Psoas muscle (tissue), 8 donors: ENCODE data around the gene ACOD1. TPM values are rescaled to one million over a fixed set of nuclear protein-coding genes. Genes with fewer than 3 reads are reported as not detected.

Experiments
- ATAC-seq, 4 donors: fragments of 200-7000 bp; cut with Tn5 transposase; one replicate each; pipeline ENCODE4 v1.9.1; 2020; ENCODE audit warnings: moderate library complexity in 3 of 4, mild to moderate bottlenecking in 2 of 4
- DNase-seq, 2 donors: peaks; one replicate each; pipeline ENCODE4 v3.0.0-alpha.2; 2020
- H3K27ac ChIP-seq: fragments of 200-600 bp; one replicate; pipeline ENCODE4 v1.8.0; 2022
- H3K27me3 ChIP-seq, 3 donors: fragments of 200-600 bp in 1 of 3; one replicate each; pipeline versions ENCODE4 v1.6.1 to v1.8.0; 2013 to 2022; ENCODE audit warnings: low read length in 2 of 3, mild to moderate bottlenecking in 2 of 3, moderate library complexity in 1 of 3; ENCODE audit not compliant: insufficient read depth in 3 of 3
- H3K36me3 ChIP-seq, 2 donors: fragments of 200-600 bp in 1 of 2; one replicate each; pipeline versions ENCODE4 v1.6.1 to v1.8.0; 2013 to 2022; ENCODE audit warnings: low read depth in 1 of 2, mild to moderate bottlenecking in 1 of 2, moderate library complexity in 1 of 2; ENCODE audit not compliant: insufficient read depth in 1 of 2
- H3K4me1 ChIP-seq: fragments of 200-600 bp; one replicate; pipeline ENCODE4 v1.8.0; 2022
- H3K4me3 ChIP-seq: fragments of 200-600 bp; one replicate; pipeline ENCODE4 v1.8.0; 2022; ENCODE audit warnings: mild to moderate bottlenecking
- H3K9me3 ChIP-seq: fragments of 200-600 bp; one replicate; pipeline ENCODE4 v1.8.0; 2022
- CTCF ChIP-seq: fragments of 200-600 bp; IDR thresholded peaks from one replicate; pipeline ENCODE4 v1.8.0; 2022; ENCODE audit warnings: antibody characterized with exemption
- whole genome bisulfite sequencing, 3 donors: extraction: QIAGEN DNeasy Blood & Tissue Kit; methylation state at CpG; one replicate each; pipeline versions ENCODE4 v1.1.6 to v1.1.7; 2013; 5-methylcytosine and 5-hydroxymethylcytosine counted together
- intact Hi-C, 2 donors: fragments of 100-400 bp; cut with DNase I; formaldehyde crosslinking; loops; one replicate each; pipeline versions ENCODE4 v1.11.0 to v1.14.2; 2022
- polyA plus RNA-seq, 3 donors: library from polyadenylated mRNA; stranded (reverse); fragments of 200-250 nt; gene quantifications; one replicate each; pipeline ENCODE4 v1.2.3, GENCODE V29; 2013
- total RNA-seq, 4 donors: library from RNA; stranded (reverse); fragmentation: NEBNext Ultra II Directional in 2 of 4; extraction: Animal tissue kit (Norgen Biotek cat#: 25700) in 2 of 4; gene quantifications; one replicate each; pipeline versions ENCODE4 v1.2.1 to v1.2.4, GENCODE V29; 2021 to 2023
- donor health status: healthy with polysubstance abuse.
- donor health status: DM: no; HTN: no; CAD: no; lungs with moderate emphysema.
- donor health status: Bipolar disorder and iron deficiency.
- donor health status: healthy.
- donor health status: DM: yes; HTN: yes; CAD: no.
- donor health status: DM: no; HTN: no; CAD: no.
- donor health status: DM: no; HTN: no; CAD: no.
- donor health status: DM: yes; HTN: yes; CAD: no.

The ACOD1 gene
- total and polyA plus RNA-seq, 7 donors: not detected

- H3K36me3 ChIP-seq: peaks cover 3 to 27% of the 10 kb centered on the region in 2 donors
- H3K4me1 ChIP-seq: peaks cover 11% of the 10 kb centered on the region
- intact Hi-C loops: loop anchor here in 1 of 2 donors (5.0 kb wide), 1 partner anchor 35 kb away; the partner anchor contains the start of gene FBXL3
- no peaks in the 10 kb centered on the region for H3K27me3 ChIP-seq
- ATAC-seq (peak in 3 of 4 donors; percentile 5 to 20 (median 19)), DNase-seq (no peak)
- H3K9me3 ChIP-seq: no peaks in the 10 kb centered on the region
- H3K4me3 ChIP-seq: peak overlapping the region; percentile 86
- TF ChIP-seq CTCF: no peak
- peak overlapping the region; percentile 91 for H3K27ac ChIP-seq
- WGBS, 3 donors: 1 to 2% (median 2%) methylated on average over 20 of the region's 20 CpGs
These were observed 44.3 kb downstream of the ACOD1 start for GRCh38 chr13:76992548-76993001.

GRCh38 chr13:76993021-76993420 is 44.7 kb downstream of the ACOD1 start:
- H3K4me1 ChIP-seq: peaks cover 11% of the 10 kb centered on the region
- WGBS, 3 donors: 38 to 47% (median 39%) methylated on average over 3 of the region's 3 CpGs
- intact Hi-C loops: loop anchor here in 1 of 2 donors (5.0 kb wide), 1 partner anchor 34 kb away; the partner anchor contains the start of gene FBXL3
- H3K4me3 ChIP-seq: peak overlapping the region; percentile 86
- H3K9me3 ChIP-seq: no peaks in the 10 kb centered on the region
- no peak for ATAC-seq
- no peak for DNase-seq
- no peak for TF ChIP-seq CTCF
- peaks cover 3 to 30% of the 10 kb centered on the region in 2 donors for H3K36me3 ChIP-seq
- H3K27ac ChIP-seq: peak overlapping the region; percentile 91
- no peaks in the 10 kb centered on the region for H3K27me3 ChIP-seq

GRCh38 chr13:76993473-76993872 is 45.2 kb downstream of the ACOD1 start:
- intact Hi-C loops: loop anchor here in 1 of 2 donors (5.0 kb wide), 1 partner anchor 34 kb away; the partner anchor contains the start of gene FBXL3
- Histone ChIP-seq H3K36me3 (peaks cover 3 to 34% of the 10 kb centered on the region in 2 donors), H3K27me3 (no peaks in the 10 kb centered on the region), H3K4me1 (peaks cover 11% of the 10 kb centered on the region), H3K9me3 (no peaks in the 10 kb centered on the region), H3K4me3 (peak overlapping the region; percentile 86), H3K27ac (peak overlapping the region; percentile 91)
- ATAC-seq (no peak), DNase-seq (no peak)
- WGBS, 3 donors: 82 to 88% (median 87%) methylated on average over 5 of the region's 5 CpGs
- TF ChIP-seq CTCF: no peak

- Histone ChIP-seq H3K4me1 (peaks cover 11% of the 10 kb centered on the region), H3K27me3 (no peaks in the 10 kb centered on the region), H3K4me3 (no peak overlapping the region), H3K27ac (no peak overlapping the region), H3K9me3 (no peaks in the 10 kb centered on the region), H3K36me3 (peaks cover 3 to 42% of the 10 kb centered on the region in 2 donors)
- ATAC-seq (no peak), DNase-seq (no peak)
- no peak for TF ChIP-seq CTCF
- 95 to 100% (median 96%) methylated on average over 3 of the region's 3 CpGs for WGBS, 3 donors
- intact Hi-C loops: loop anchor here in 1 of 2 donors (5.0 kb wide), 1 partner anchor 33 kb away; the partner anchor contains the start of gene FBXL3
These were observed 46.0 kb downstream of the ACOD1 start for GRCh38 chr13:76994281-76994680.

GRCh38 chr13:77000475-77000874 is 52.2 kb downstream of the ACOD1 start:
- WGBS, 3 donors: 61 to 75% (median 64%) methylated on average over 1 of the region's 1 CpG
- no peak for TF ChIP-seq CTCF
- H3K9me3 ChIP-seq: no peaks in the 10 kb centered on the region
- intact Hi-C loops: no loop called here
- H3K27me3 ChIP-seq: no peaks in the 10 kb centered on the region
- no peak overlapping the region for H3K27ac ChIP-seq
- no peak for DNase-seq
- peaks cover 10 to 70% of the 10 kb centered on the region in 2 donors for H3K36me3 ChIP-seq
- no peak for ATAC-seq
- peaks cover 4% of the 10 kb centered on the region for H3K4me1 ChIP-seq
- no peak overlapping the region for H3K4me3 ChIP-seq
